Posterior cingulate gyrus (tissue), 11 donors: ENCODE data around the gene ZNF408.

Experiments
- DNase-seq, 10 donors: peaks; one replicate each; pipeline versions ENCODE4 v3.0.0 to v3.0.0-alpha.2; 2020 to 2021; ENCODE audit warnings: mixed read lengths in 3 of 10
- intact Hi-C: fragments of 100-400 bp; cut with DNase I; formaldehyde crosslinking; loops from one replicate; pipeline ENCODE4 v1.15.1; 2023

Gene ZNF408

GRCh38 chr11:46722566-46723358 lies 21.9 kb downstream of the ZNF408 start:
- intact Hi-C loops, result no loop called here
- peak in 1 of 10 donors; percentile 3 for DNase-seq

- intact Hi-C loops, result no loop called here
- peak in 2 of 10 donors; percentile 64 to 73 for DNase-seq
These were observed 22.5 kb downstream of the ZNF408 start for GRCh38 chr11:46723359-46723680.

GRCh38 chr11:46724088-46724487 lies 23.3 kb downstream of the ZNF408 start:
- intact Hi-C loops, result no loop called here

GRCh38 chr11:46725338-46726205 lies 24.7 kb downstream of the ZNF408 start:
- intact Hi-C loops, result no loop called here
- DNase-seq, result peak in 2 of 10 donors; percentile 50 to 63

More at GRCh38 chr11:46724088-46724487, 23.3 kb downstream of the ZNF408 start:
- DNase-seq, result peak in 1 of 10 donors; percentile 43

- intact Hi-C loops, result no loop called here
These were observed 25.5 kb downstream of the ZNF408 start for GRCh38 chr11:46726206-46726862.

GRCh38 chr11:46727952-46728658 lies 27.3 kb downstream of the ZNF408 start:
- DNase-seq, result peak in 2 of 10 donors; percentile 53 to 59
- intact Hi-C loops, result no loop called here

More at GRCh38 chr11:46726206-46726862, 25.5 kb downstream of the ZNF408 start:
- peak in 2 of 10 donors; percentile 43 to 67 for DNase-seq

GRCh38 chr11:46728659-46729040 lies 27.8 kb downstream of the ZNF408 start:
- DNase-seq, result peak in 2 of 10 donors; percentile 52 to 58
- intact Hi-C loops, result no loop called here

GRCh38 chr11:46729110-46730027 lies 28.5 kb downstream of the ZNF408 start:
- intact Hi-C loops, result no loop called here
- DNase-seq, result peak in 2 of 10 donors; percentile 25 to 66

- intact Hi-C loops, result no loop called here
- no peak for DNase-seq
These were observed 30.7 kb downstream of the ZNF408 start for GRCh38 chr11:46731545-46731944.

GRCh38 chr11:46733234-46733633 lies 32.4 kb downstream of the ZNF408 start:
- intact Hi-C loops, result no loop called here
- peak in 1 of 10 donors; percentile 48 for DNase-seq

- intact Hi-C loops, result no loop called here
These were observed 35.3 kb downstream of the ZNF408 start for GRCh38 chr11:46736146-46736545.

GRCh38 chr11:46736615-46737014 lies 35.8 kb downstream of the ZNF408 start:
- no peak for DNase-seq
- intact Hi-C loops, result no loop called here

More at GRCh38 chr11:46736146-46736545, 35.3 kb downstream of the ZNF408 start:
- no peak for DNase-seq

GRCh38 chr11:46737699-46738098 lies 36.9 kb downstream of the ZNF408 start:
- no peak for DNase-seq
- intact Hi-C loops, result no loop called here

- DNase-seq, result no peak
- intact Hi-C loops, result no loop called here
These were observed 38.1 kb downstream of the ZNF408 start for GRCh38 chr11:46738887-46739286.

- intact Hi-C loops, result no loop called here
- DNase-seq, result no peak
These were observed 41.0 kb downstream of the ZNF408 start for GRCh38 chr11:46741600-46742484.

- intact Hi-C loops, result no loop called here
- DNase-seq, result no peak
These were observed 42.2 kb downstream of the ZNF408 start for GRCh38 chr11:46743043-46743442.

- no peak for DNase-seq
- intact Hi-C loops, result no loop called here
These were observed 43.0 kb downstream of the ZNF408 start for GRCh38 chr11:46743693-46744339.

- DNase-seq, result no peak
- intact Hi-C loops, result no loop called here
These were observed 44.5 kb downstream of the ZNF408 start for GRCh38 chr11:46745328-46745727.
